Measurements from ENCODE around the gene TGM4. TPM values are rescaled to one million over a fixed set of nuclear protein-coding genes. Genes with fewer than 3 reads are reported as not detected.

Gene TGM4
- total and polyA plus RNA-seq, 10 of the 15 experiments (the other 5 are each of a cell fraction or from before 2014, with no cell fraction given), result not detected

DNA sequence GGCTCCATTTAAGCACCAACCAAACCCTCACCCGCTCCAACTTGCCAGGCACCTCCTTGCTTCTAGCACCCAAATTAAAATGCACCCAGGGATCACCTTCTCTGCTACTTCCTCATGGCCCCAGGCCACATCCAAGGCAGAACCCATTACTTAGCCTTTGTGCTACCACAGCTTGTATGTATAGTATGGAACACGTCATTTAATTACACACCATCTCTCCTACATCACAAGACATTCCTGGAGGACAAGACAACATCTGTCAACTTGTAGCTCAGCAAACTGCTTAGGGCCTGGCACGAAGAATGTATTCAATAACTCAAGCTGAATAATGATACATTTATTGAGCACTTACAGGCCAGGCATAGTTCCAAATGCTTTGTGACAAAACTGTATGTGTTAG is 78.3 kb downstream of the TGM4 start:
- intact Hi-C loops (cut with micrococcal nuclease; ENCODE audit: unreplicated experiment) (no loop called here), in situ Hi-C loops (cut with MboI) (no loop called here)
- TF ChIP-seq ZNF274 (IDR thresholded peaks at IDR 0.05; ENCODE audit: insufficient read depth, insufficient read length), result no peak
- TF ChIP-seq, protein P1, sequence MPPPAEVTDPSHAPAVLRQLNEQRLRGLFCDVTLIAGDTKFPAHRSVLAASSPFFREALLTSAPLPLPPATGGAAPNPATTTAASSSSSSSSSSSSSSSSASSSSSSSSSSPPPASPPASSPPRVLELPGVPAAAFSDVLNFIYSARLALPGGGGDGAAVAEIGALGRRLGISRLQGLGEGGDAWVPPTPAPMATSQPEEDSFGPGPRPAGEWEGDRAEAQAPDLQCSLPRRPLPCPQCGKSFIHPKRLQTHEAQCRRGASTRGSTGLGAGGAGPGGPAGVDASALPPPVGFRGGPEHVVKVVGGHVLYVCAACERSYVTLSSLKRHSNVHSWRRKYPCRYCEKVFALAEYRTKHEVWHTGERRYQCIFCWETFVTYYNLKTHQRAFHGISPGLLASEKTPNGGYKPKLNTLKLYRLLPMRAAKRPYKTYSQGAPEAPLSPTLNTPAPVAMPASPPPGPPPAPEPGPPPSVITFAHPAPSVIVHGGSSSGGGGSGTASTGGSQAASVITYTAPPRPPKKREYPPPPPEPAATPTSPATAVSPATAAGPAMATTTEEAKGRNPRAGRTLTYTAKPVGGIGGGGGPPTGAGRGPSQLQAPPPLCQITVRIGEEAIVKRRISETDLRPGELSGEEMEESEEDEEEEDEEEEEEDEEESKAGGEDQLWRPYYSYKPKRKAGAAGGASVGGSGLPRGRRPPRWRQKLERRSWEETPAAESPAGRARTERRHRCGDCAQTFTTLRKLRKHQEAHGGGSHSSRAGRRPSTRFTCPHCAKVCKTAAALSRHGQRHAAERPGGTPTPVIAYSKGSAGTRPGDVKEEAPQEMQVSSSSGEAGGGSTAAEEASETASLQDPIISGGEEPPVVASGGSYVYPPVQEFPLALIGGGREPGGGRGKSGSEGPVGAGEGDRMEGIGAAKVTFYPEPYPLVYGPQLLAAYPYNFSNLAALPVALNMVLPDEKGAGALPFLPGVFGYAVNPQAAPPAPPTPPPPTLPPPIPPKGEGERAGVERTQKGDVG (CRISPR knock-in tag; IDR thresholded peaks at IDR 0.05), result no peak
- H3K4me3 ChIP-seq, result no peak overlapping the region
- DNase-seq (ENCODE audit: low read depth, low spot score), result no peak
- ATAC-seq, result no peak
- H3K9me3 ChIP-seq (replicated peaks; ENCODE audit: control insufficient read depth, insufficient read depth, low read length), result no peaks in the 10 kb centered on the region
- BruUV-seq (replicated peaks), result no TSS peak
- H3K27ac ChIP-seq (ENCODE audit: control insufficient read depth, insufficient read depth), result no peak overlapping the region
- no peak for FAIRE-seq
- RAD21 ChIA-PET (ENCODE audit: unreplicated experiment), result no interaction called here
- SMC1A ChIA-PET (ENCODE audit: uncharacterized antibody, unreplicated experiment), result no interaction called here
- H3K79me2 ChIP-seq (ENCODE audit: control insufficient read depth, insufficient read depth, low read length), result no peaks in the 10 kb centered on the region; the same call in 1 of the 2 replicates
- no peak overlapping the region for H2AFZ ChIP-seq (ENCODE audit: control insufficient read depth, low read depth, low read length)
- WGBS (ENCODE audit: insufficient coverage, insufficient replicate concordance, low lambda C conversion rate, missing lambda C conversion rate), result 74% methylated on average over 3 of the region's 3 CpGs
- H3K9ac ChIP-seq (ENCODE audit: control insufficient read depth, insufficient read depth, low read length), result no peak overlapping the region
- no peaks in the 10 kb centered on the region for H4K20me1 ChIP-seq (ENCODE audit: control insufficient read depth, insufficient read depth)
- POLR2A ChIA-PET, result interaction anchor here (0.9 kb wide), 1 partner anchor 9 kb away, joined by 3 read pairs; no protein-coding TSS in a partner anchor
- H3K4me1 ChIP-seq (ENCODE audit: control insufficient read depth, insufficient read depth, low read length), result peaks cover 8% of the 10 kb centered on the region
- peaks cover 4 to 6% of the 10 kb centered on the region in 2 experiments; a peak in 3 of 4 replicates for H3K36me3 ChIP-seq (ENCODE audit: control insufficient read depth in 2 of 2, insufficient read depth in 2 of 2, low read length in 1 of 2)
- no peaks in the 10 kb centered on the region for H3K27me3 ChIP-seq (replicated peaks in 1 of 2; ENCODE audit: control insufficient read depth in 2 of 2, insufficient read depth in 2 of 2, low read length in 1 of 2)
- CTCF ChIA-PET, result no interaction called here
- H3K4me2 ChIP-seq (ENCODE audit: control insufficient read depth, insufficient read depth), result no peak overlapping the region

DNA sequence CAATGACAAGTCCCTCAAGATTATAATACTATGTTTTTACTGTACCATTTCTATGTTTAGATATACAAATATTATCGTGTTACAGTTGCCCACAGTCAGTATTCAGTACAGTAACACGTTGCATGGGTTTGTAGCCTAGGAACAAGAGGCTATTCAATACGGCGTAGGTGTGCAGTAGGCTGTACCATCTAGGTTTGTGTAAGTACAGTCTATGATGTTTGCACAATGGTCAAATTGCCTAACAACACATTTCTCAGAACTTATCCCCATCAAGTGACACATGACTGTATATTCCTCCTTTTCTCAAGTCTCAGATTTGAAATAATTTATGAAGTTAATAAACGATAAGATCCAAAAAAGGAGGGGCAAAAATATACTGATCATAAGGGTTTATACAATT is 79.9 kb downstream of the TGM4 start:
- H3K27me3 ChIP-seq (replicated peaks in 1 of 2; ENCODE audit: control insufficient read depth in 2 of 2, insufficient read depth in 2 of 2, low read length in 1 of 2), result no peaks in the 10 kb centered on the region
- ChIA-PET POLR2A (no interaction called here), CTCF (interaction anchor here (0.7 kb wide), 1 partner anchor 19 kb away, joined by 3 read pairs; no protein-coding TSS in a partner anchor), RAD21 (ENCODE audit: unreplicated experiment) (interaction anchor here (3.4 kb wide), 1 partner anchor 29 kb away, joined by 18 read pairs; no protein-coding TSS in a partner anchor), SMC1A (ENCODE audit: uncharacterized antibody, unreplicated experiment) (no interaction called here)
- peaks cover 8% of the 10 kb centered on the region for H3K4me1 ChIP-seq (ENCODE audit: control insufficient read depth, insufficient read depth, low read length)
- H3K4me3 ChIP-seq, result no peak overlapping the region
- no peaks in the 10 kb centered on the region for H3K9me3 ChIP-seq (replicated peaks; ENCODE audit: control insufficient read depth, insufficient read depth, low read length)
- WGBS (ENCODE audit: insufficient coverage, insufficient replicate concordance, low lambda C conversion rate, missing lambda C conversion rate), result 67% methylated on average over 5 of the region's 5 CpGs
- no peak for DNase-seq (ENCODE audit: low read depth, low spot score)
- no peak overlapping the region for H3K4me2 ChIP-seq (ENCODE audit: control insufficient read depth, insufficient read depth)
- in situ Hi-C loops (cut with MboI), result no loop called here
- H3K36me3 ChIP-seq (ENCODE audit: control insufficient read depth in 2 of 2, insufficient read depth in 2 of 2, low read length in 1 of 2), result peaks cover 7 to 9% of the 10 kb centered on the region in 2 experiments; a peak in 3 of 4 replicates
- BruUV-seq (replicated peaks), result no TSS peak
- ATAC-seq, result no peak
- no peak for FAIRE-seq
- intact Hi-C loops (cut with micrococcal nuclease; ENCODE audit: unreplicated experiment), result no loop called here
- no peaks in the 10 kb centered on the region; the same call in 1 of the 2 replicates for H3K79me2 ChIP-seq (ENCODE audit: control insufficient read depth, insufficient read depth, low read length)
- H3K27ac ChIP-seq (ENCODE audit: control insufficient read depth, insufficient read depth), result no peak overlapping the region
- no peak overlapping the region for H2AFZ ChIP-seq (ENCODE audit: control insufficient read depth, low read depth, low read length)
- H4K20me1 ChIP-seq (ENCODE audit: control insufficient read depth, insufficient read depth), result no peaks in the 10 kb centered on the region
- H3K9ac ChIP-seq (ENCODE audit: control insufficient read depth, insufficient read depth, low read length), result no peak overlapping the region
- TF ChIP-seq LARP7 (IDR thresholded peaks at IDR 0.05), result no peak
- no peak for TF ChIP-seq IKZF1 (conservative IDR thresholded peaks at IDR 0.05)
- no peak for TF ChIP-seq NFXL1 (IDR thresholded peaks at IDR 0.05; ENCODE audit: borderline replicate concordance)
- TF ChIP-seq NFYA (IDR thresholded peaks at IDR 0.05; ENCODE audit: borderline replicate concordance, low read depth, low read length), result no peak
- TF ChIP-seq MTA2 (IDR thresholded peaks at IDR 0.05; ENCODE audit: low read depth), result no peak
- TF ChIP-seq POLR2AphosphoS5 (IDR thresholded peaks at IDR 0.05; ENCODE audit: low read length), result no peak
- no peak for TF ChIP-seq TAF1 (IDR thresholded peaks at IDR 0.05; ENCODE audit: borderline replicate concordance, low read depth, low read length)
- TF ChIP-seq, protein P2, sequence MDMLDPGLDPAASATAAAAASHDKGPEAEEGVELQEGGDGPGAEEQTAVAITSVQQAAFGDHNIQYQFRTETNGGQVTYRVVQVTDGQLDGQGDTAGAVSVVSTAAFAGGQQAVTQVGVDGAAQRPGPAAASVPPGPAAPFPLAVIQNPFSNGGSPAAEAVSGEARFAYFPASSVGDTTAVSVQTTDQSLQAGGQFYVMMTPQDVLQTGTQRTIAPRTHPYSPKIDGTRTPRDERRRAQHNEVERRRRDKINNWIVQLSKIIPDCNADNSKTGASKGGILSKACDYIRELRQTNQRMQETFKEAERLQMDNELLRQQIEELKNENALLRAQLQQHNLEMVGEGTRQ (IDR thresholded peaks at IDR 0.05; ENCODE audit: borderline replicate concordance, low read depth, low read length), result no peak

Measured in GM12878 (cell line).